OCI-LY3 (cell line): Measurements from ENCODE around the gene ULK1.
"Not testable (repeated sequence)": the region's sequence is repeated elsewhere in the genome, so short reads cannot be mapped to it uniquely, and the experiment has no call there.

Experiments used
- H2AFZ ChIP-seq: fragments of 200-600, 300-600 bp; shearing (Covaris generic); 2 replicates; pipeline ENCODE4 v1.6.0; 2014; ENCODE audit warnings: antibody characterized with exemption, low read depth, low read length
- H3K27ac ChIP-seq: fragments of 200-600, 300-600 bp; sonication (generic); 2 replicates; pipeline ENCODE4 v1.5.1; 2014; ENCODE audit warnings: mild to moderate bottlenecking, low read length, moderate library complexity, mixed read lengths
- H3K27me3 ChIP-seq: fragments of 200-600, 300-600 bp; sonication (generic); 2 replicates; pipeline ENCODE4 v1.6.1; 2014; ENCODE audit warnings: low read depth, low read length, mixed read lengths
- H3K36me3 ChIP-seq: fragments of 200-600, 300-600 bp; sonication (generic); replicated peaks from 2 replicates; pipeline ENCODE3; 2014; ENCODE audit warnings: low read depth, low read length, mixed read lengths
- H3K4me1 ChIP-seq: fragments of 300-600, 200-600 bp; sonication (generic); 2 replicates; pipeline ENCODE4 v1.6.1; 2014; ENCODE audit warnings: low read length, mixed read lengths
- H3K4me2 ChIP-seq: fragments of 200-600, 300-600 bp; sonication (generic); 2 replicates; pipeline ENCODE4 v1.6.1; 2014; ENCODE audit warnings: low read length, mixed read lengths
- H3K4me3 ChIP-seq: fragments of 300-600, 200-600 bp; sonication (generic); 2 replicates; pipeline ENCODE4 v1.5.1; 2014; ENCODE audit warnings: antibody characterized with exemption, mild to moderate bottlenecking, low read length, moderate library complexity
- H3K79me2 ChIP-seq: fragments of 300-600, 200-600 bp; shearing (Covaris generic); 2 replicates; pipeline ENCODE4 v1.6.1; 2014; ENCODE audit warnings: mild to moderate bottlenecking, low read length, mixed read lengths
- H3K9ac ChIP-seq: fragments of 300-600, 200-600 bp; shearing (Covaris generic); 2 replicates; pipeline ENCODE4 v1.6.0; 2014; ENCODE audit warnings: mild to moderate bottlenecking, low read length, moderate library complexity
- H3K9me3 ChIP-seq: fragments of 200-600, 300-600 bp; shearing (Covaris generic); 2 replicates; pipeline ENCODE4 v1.6.1; 2014; ENCODE audit warnings: low read length, mixed read lengths; ENCODE audit not compliant: insufficient read depth
- H4K20me1 ChIP-seq: fragments of 200-600, 300-600 bp; sonication (generic); 2 replicates; pipeline ENCODE4 v1.6.1; 2016; ENCODE audit warnings: low read length, mixed read lengths; ENCODE audit not compliant: insufficient read depth
- EZH2phosphoT487 ChIP-seq: fragments of 200-600 bp; shearing (Covaris generic); IDR thresholded peaks from 2 replicates; pipeline ENCODE4 v1.6.1; 2018; ENCODE audit warnings: antibody characterized with exemption, mixed run types, low read depth
- TF ChIP-seq, protein P1 (sequence below): fragments of 200-600, 300-600 bp; sonication (generic); IDR thresholded peaks from 2 replicates; pipeline ENCODE4 v1.5.1; 2014; ENCODE audit warnings: antibody characterized with exemption, low read length, low read depth

The ULK1 gene

DNA sequence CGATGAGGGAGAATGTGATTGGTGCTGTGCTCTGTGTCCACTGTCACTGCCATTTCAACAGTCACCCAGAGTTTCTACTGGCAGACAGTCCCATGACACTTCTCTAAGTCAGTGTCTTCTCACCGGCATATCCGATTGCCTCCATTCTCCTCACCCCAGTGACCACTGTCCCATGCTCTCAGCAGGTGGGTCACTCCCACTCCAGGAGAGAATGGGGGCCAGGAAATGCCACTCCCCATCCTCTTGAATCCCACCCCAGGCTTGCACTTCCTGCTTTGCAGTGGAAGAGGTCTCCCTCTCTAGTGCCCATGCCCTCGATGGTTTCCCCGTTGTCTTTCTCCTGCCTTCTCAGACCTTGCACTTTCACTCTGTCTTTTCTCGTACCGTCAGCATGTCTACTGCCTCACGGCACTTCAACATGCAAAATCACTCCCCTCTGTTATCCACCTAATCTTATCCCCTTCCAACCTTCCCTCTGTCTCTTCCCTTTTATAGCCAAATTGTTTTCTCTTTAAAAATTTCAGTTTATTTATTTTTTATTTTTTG lies 53.1 kb downstream of the ULK1 start:
- TF ChIP-seq, protein P1, sequence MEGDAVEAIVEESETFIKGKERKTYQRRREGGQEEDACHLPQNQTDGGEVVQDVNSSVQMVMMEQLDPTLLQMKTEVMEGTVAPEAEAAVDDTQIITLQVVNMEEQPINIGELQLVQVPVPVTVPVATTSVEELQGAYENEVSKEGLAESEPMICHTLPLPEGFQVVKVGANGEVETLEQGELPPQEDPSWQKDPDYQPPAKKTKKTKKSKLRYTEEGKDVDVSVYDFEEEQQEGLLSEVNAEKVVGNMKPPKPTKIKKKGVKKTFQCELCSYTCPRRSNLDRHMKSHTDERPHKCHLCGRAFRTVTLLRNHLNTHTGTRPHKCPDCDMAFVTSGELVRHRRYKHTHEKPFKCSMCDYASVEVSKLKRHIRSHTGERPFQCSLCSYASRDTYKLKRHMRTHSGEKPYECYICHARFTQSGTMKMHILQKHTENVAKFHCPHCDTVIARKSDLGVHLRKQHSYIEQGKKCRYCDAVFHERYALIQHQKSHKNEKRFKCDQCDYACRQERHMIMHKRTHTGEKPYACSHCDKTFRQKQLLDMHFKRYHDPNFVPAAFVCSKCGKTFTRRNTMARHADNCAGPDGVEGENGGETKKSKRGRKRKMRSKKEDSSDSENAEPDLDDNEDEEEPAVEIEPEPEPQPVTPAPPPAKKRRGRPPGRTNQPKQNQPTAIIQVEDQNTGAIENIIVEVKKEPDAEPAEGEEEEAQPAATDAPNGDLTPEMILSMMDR = no peak
- TF ChIP-seq EZH2phosphoT487 = no peak
- no peak overlapping the region for H3K9ac ChIP-seq
- no peak overlapping the region for H2AFZ ChIP-seq
- H3K27ac ChIP-seq = no peak overlapping the region
- H3K4me1 ChIP-seq = peaks cover 7% of the 10 kb centered on the region; the same call in 1 of the 2 replicates
- peaks cover 11% of the 10 kb centered on the region; the same call in 1 of the 2 replicates for H4K20me1 ChIP-seq
- H3K79me2 ChIP-seq = peaks cover 27% of the 10 kb centered on the region
- H3K4me3 ChIP-seq = no peak overlapping the region
- peaks cover 19% of the 10 kb centered on the region for H3K36me3 ChIP-seq
- no peaks in the 10 kb centered on the region for H3K27me3 ChIP-seq
- no peaks in the 10 kb centered on the region for H3K9me3 ChIP-seq
- H3K4me2 ChIP-seq = no peak overlapping the region

DNA sequence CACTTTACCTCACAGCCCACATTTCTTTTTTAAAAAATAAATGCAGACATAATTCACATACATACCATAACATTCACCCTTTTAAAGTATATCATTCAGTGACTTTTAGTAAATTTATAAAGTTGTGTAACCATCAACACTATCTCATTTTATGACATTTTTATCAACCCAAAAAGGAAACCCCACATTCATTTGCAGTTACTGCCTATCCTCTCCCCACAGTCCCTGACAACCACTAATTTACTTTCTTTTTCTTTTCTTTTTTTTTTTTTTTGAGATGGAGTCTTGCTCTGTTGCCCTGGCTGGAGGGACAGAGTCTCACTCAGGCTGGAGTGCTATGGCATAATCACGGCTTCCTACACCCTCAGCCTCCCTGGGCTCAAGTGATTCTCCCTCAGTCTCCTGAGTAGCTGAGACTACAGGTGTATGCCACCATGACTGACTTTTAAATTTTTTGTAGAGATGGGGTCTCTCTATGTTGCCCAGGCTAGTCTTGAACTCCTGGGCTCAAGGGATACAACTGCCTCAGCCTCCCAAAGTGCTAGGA lies 53.8 kb downstream of the ULK1 start:
- no peak overlapping the region for H3K27ac ChIP-seq
- H3K4me2 ChIP-seq = no peak overlapping the region

DNA sequence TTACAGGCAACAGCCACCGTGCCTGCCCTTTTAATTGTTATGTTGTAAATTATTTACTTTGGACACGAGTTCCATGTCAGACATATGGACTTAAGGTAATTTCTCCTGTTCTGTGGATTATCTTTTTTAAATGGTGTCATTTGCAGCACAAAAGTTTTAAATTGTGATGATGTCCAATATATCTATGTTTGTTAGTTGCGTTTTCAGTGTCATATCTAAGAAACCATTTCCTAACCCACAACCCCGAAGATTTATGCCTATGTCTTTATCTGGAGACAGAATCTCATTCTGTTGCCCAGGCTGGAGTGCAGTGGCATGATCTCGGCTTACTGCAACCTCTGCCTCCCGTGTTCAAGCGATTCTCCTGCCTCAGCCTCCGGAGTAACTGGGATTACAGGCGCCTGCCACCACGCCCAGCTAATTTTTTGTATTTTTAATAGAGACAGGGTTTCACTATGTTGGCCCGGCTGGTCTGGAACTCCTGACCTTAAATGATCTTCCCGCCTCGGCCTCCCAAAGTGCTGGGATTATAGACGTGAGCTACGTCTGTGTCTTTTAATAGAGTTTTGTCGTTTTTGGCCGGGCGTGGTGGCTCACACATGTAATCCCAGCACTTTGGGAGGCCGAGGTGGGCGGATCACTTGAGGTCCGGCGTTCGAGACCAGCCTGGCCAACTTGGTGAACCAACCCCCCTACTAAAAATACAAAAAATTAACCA lies 54.5 kb downstream of the ULK1 start:
- peak overlapping the region; percentile 60; the same call in 1 of the 2 replicates for H3K9ac ChIP-seq
- H3K4me3 ChIP-seq = peak overlapping the region; percentile 94
- H3K9me3 ChIP-seq, H3K36me3 ChIP-seq, H3K27me3 ChIP-seq, H3K27ac ChIP-seq, H3K4me1 ChIP-seq: not testable (repeated sequence)
- H4K20me1 ChIP-seq = peaks cover 22% of the 10 kb centered on the region
- peak overlapping the region; percentile 88 for H3K4me2 ChIP-seq
- peak overlapping the region; percentile 72; the same call in 1 of the 2 replicates for H2AFZ ChIP-seq
- peaks cover 40% of the 10 kb centered on the region for H3K79me2 ChIP-seq

More for the DNA sequence above, 53.8 kb downstream of the ULK1 start:
- no peaks in the 10 kb centered on the region for H3K27me3 ChIP-seq
- no peak overlapping the region for H3K9ac ChIP-seq
- TF ChIP-seq, protein P1 = no peak
- TF ChIP-seq EZH2phosphoT487 = no peak
- no peak overlapping the region for H2AFZ ChIP-seq
- no peaks in the 10 kb centered on the region for H3K9me3 ChIP-seq
- no peak overlapping the region for H3K4me3 ChIP-seq
- peaks cover 13% of the 10 kb centered on the region for H3K36me3 ChIP-seq
- H3K4me1 ChIP-seq = peaks cover 7% of the 10 kb centered on the region; the same call in 1 of the 2 replicates
- H3K79me2 ChIP-seq = peaks cover 34% of the 10 kb centered on the region
- H4K20me1 ChIP-seq = peaks cover 18% of the 10 kb centered on the region

DNA sequence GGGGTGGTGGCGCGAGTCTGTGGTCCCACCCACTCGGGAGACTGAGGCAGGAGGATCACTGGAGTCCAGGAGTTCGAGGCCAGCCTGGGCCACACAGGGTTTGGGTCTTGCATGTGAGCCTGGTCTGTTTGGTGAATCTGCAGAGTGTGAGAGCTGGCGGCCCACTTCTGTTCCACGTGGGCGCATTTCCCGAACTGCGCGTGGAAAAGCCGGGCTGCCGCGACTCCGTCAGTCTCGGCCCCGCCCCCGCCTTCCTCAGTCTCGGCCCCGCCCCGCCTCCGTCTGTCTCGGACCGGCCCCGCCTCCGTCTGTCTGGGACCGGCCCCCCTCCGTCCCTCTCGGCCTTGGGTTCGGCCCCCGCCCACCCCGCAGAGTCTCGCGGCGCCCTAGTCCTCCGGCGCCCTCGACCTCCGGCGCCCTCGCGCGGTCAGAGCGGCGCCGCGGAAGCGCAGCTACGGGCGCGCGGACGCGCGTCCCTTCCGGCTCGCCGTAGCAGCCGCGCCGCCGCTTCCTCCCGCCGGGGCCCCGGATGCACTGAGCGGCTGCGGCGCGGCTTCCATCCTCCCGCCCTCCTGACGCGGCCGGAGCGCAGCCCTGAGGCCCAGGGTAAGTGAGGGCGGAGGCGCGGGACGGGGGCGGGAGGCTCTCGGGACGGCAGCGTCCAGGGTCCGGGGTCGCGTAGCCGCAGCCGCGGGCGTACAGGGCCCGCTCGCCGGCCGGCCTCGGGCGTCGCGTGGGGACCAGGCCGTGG lies 55.2 kb downstream of the ULK1 start, which contains the start of gene EP400:
TSS of gene EP400 (plus strand) at position 512 of the 751 bp plus-strand sequence. CDS start 10,678 bp downstream, outside the sequence.
- Histone ChIP-seq H4K20me1 (peaks cover 22% of the 10 kb centered on the region), H3K4me2 (peak within 1 kb of the TSS; percentile 88), H3K36me3 (peaks cover 4% of the 10 kb centered on the region), H2AFZ (peak within 1 kb of the TSS; percentile 72; the same call in 1 of the 2 replicates), H3K27ac (peak within 1 kb of the TSS; percentile 14; the same call in 1 of the 2 replicates), H3K9ac (peak within 1 kb of the TSS; percentile 73), H3K27me3 (no peaks in the 10 kb centered on the region), H3K79me2 (peaks cover 48% of the 10 kb centered on the region), H3K4me3 (peak within 1 kb of the TSS; percentile 94), H3K9me3 (no peaks in the 10 kb centered on the region), H3K4me1 (peaks cover 7% of the 10 kb centered on the region; the same call in 1 of the 2 replicates)
- TF ChIP-seq, protein P1 = peak; percentile 57
- no peak for TF ChIP-seq EZH2phosphoT487
